GM23248 (cell line): ENCODE measurements around the gene CRYBG2. TPM values are rescaled to one million over a fixed set of nuclear protein-coding genes. Genes with fewer than 3 reads are reported as not detected.

Experiments used
- DNase-seq: peaks from one replicate; pipeline ENCODE4 v3.0.0-alpha.2; 2015
- H2AFZ ChIP-seq: fragments of 200-600 bp; sonication (generic); 2 replicates; pipeline ENCODE4 v1.6.1; 2016; ENCODE audit warnings: antibody characterized with exemption
- H3F3A ChIP-seq: fragments of 200-600 bp; sonication (generic); 2 replicates; pipeline ENCODE4 v1.6.1; 2016; ENCODE audit warnings: mild to moderate bottlenecking, antibody characterized with exemption, mixed run types; ENCODE audit not compliant: insufficient read depth
- H3K27ac ChIP-seq: fragments of 200-600 bp; sonication (generic); 2 replicates; pipeline ENCODE4 v1.5.1; 2016; ENCODE audit warnings: mild to moderate bottlenecking
- H3K27me3 ChIP-seq: fragments of 200-600 bp; sonication (generic); replicated peaks from 2 replicates; pipeline ENCODE4 v1.6.1; 2016; ENCODE audit warnings: mild to moderate bottlenecking; ENCODE audit not compliant: insufficient read depth
- H3K36me3 ChIP-seq: fragments of 200-600 bp; sonication (generic); 2 replicates; pipeline ENCODE4 v1.6.1; 2016; ENCODE audit warnings: low read depth, mild to moderate bottlenecking
- H3K4me1 ChIP-seq: fragments of 200-600 bp; sonication (generic); 2 replicates; pipeline ENCODE4 v1.6.1; 2016; ENCODE audit warnings: mild to moderate bottlenecking; ENCODE audit not compliant: insufficient read depth
- H3K4me2 ChIP-seq: fragments of 200-600 bp; sonication (generic); one replicate; pipeline ENCODE4 v1.6.1; 2016; ENCODE audit warnings: mild to moderate bottlenecking; ENCODE audit not compliant: unreplicated experiment
- H3K4me3 ChIP-seq: fragments of 200-600 bp; sonication (generic); 2 replicates; pipeline ENCODE4 v1.5.1; 2016; ENCODE audit warnings: mild to moderate bottlenecking
- H3K79me2 ChIP-seq: fragments of 200-600 bp; sonication (generic); 2 replicates; pipeline ENCODE4 v1.6.1; 2016; ENCODE audit warnings: mild to moderate bottlenecking; ENCODE audit not compliant: insufficient read depth
- H3K9ac ChIP-seq: fragments of 200-600 bp; sonication (generic); 2 replicates; pipeline ENCODE4 v1.6.1; 2016; ENCODE audit warnings: mild to moderate bottlenecking
- H3K9me2 ChIP-seq: fragments of 200-600 bp; sonication (generic); 2 replicates; pipeline ENCODE4 v1.6.1; 2016; ENCODE audit warnings: mixed run types, mild to moderate bottlenecking, moderate library complexity; ENCODE audit not compliant: insufficient read depth
- H3K9me3 ChIP-seq: fragments of 200-600 bp; sonication (generic); one replicate; pipeline ENCODE4 v1.6.1; 2017; ENCODE audit warnings: low read depth
- H4K20me1 ChIP-seq: fragments of 200-600 bp; sonication (generic); 2 replicates; pipeline ENCODE4 v1.6.0; 2016; ENCODE audit not compliant: insufficient read depth
- EZH2 ChIP-seq: fragments of 200-600 bp; sonication (generic); IDR thresholded peaks from 2 replicates; pipeline ENCODE4 v1.6.1; 2018; ENCODE audit warnings: antibody characterized with exemption, mild to moderate bottlenecking; ENCODE audit not compliant: insufficient read depth, poor library complexity, severe bottlenecking
- EZH2phosphoT487 ChIP-seq: fragments of 200-600 bp; sonication (generic); IDR thresholded peaks from 2 replicates; pipeline ENCODE4 v1.6.1; 2018; ENCODE audit warnings: antibody characterized with exemption, moderate library complexity, mild to moderate bottlenecking, low read depth; ENCODE audit not compliant: insufficient read depth
- WGBS, 2 experiments: methylation state at CpG; one replicate each; pipeline ENCODE4 v1.1.6; 2015 to 2017; ENCODE audit warnings: low lambda C conversion rate in 2 of 2, low coverage in 1 of 2; ENCODE audit errors: missing lambda C conversion rate in 2 of 2; 5-methylcytosine and 5-hydroxymethylcytosine counted together
- in situ Hi-C: fragments of 300-500 bp; cut with MboI; formaldehyde crosslinking; loops from 2 replicates; pipeline ENCODE4 v1.15.0; 2020
- polyA plus RNA-seq: library from polyadenylated mRNA; unstranded; fragments of >200 nt; fragmentation: Nextera tagmentation; extraction: Ambion mirVana; gene quantifications from 2 replicates; pipeline ENCODE4 v1.2.1, GENCODE V29; 2016
- total RNA-seq: library from RNA; depleted of rRNA; stranded (reverse); fragments of >200 nt; shearing (Covaris generic); gene quantifications from 2 replicates; pipeline ENCODE4 v1.2.3, GENCODE V29; 2014

The CRYBG2 gene
- total and polyA plus RNA-seq, 2 experiments from 2014 or later: not detected

- no peaks in the 10 kb centered on the region for H4K20me1 ChIP-seq
- no peak for DNase-seq
- 0 out of 2 replicates have a peak, but pooled peaks cover 4% of the 10 kb centered on the region for H3F3A ChIP-seq
- no peaks in the 10 kb centered on the region for H3K9me2 ChIP-seq
- H3K79me2 ChIP-seq: no peaks in the 10 kb centered on the region
- H3K9ac ChIP-seq: no peak overlapping the region
- H3K4me1 ChIP-seq: peaks cover 3% of the 10 kb centered on the region; the same call in 1 of the 2 replicates
- H3K4me3 ChIP-seq: no peak overlapping the region
- 47% methylated on average over 10 of the region's 10 CpGs for WGBS, 2 experiments
- no peak overlapping the region for H3K27ac ChIP-seq
- H3K4me2 ChIP-seq: no peak overlapping the region
- no peak overlapping the region for H2AFZ ChIP-seq
- H3K9me3 ChIP-seq: no peaks in the 10 kb centered on the region
- no peaks in the 10 kb centered on the region; the same call in 1 of the 2 replicates for H3K27me3 ChIP-seq
- H3K36me3 ChIP-seq: no peaks in the 10 kb centered on the region
- in situ Hi-C loops: no loop called here
- TF ChIP-seq EZH2 (no peak), EZH2phosphoT487 (no peak)
These were observed 7.5 kb downstream of the CRYBG2 start for GRCh38 chr1:26346274-26347033.

- peaks cover 3% of the 10 kb centered on the region; the same call in 1 of the 2 replicates for H3K4me1 ChIP-seq
- no peaks in the 10 kb centered on the region for H3K9me3 ChIP-seq
- H3K27ac ChIP-seq: no peak overlapping the region
- in situ Hi-C loops: no loop called here
- H3K36me3 ChIP-seq: no peaks in the 10 kb centered on the region
- no peaks in the 10 kb centered on the region for H3K9me2 ChIP-seq
- 74 to 79% methylated on average over 14 to 15 of the region's 15 CpGs for WGBS, 2 experiments
- no peak overlapping the region for H2AFZ ChIP-seq
- no peaks in the 10 kb centered on the region for H3K79me2 ChIP-seq
- H3K4me3 ChIP-seq: no peak overlapping the region
- no peak overlapping the region for H3K9ac ChIP-seq
- H3K4me2 ChIP-seq: no peak overlapping the region
- H3F3A ChIP-seq: 0 out of 2 replicates have a peak, but pooled peaks cover 4% of the 10 kb centered on the region
- no peaks in the 10 kb centered on the region; the same call in 1 of the 2 replicates for H3K27me3 ChIP-seq
- DNase-seq: no peak
- no peak for TF ChIP-seq EZH2
- no peak for TF ChIP-seq EZH2phosphoT487
- H4K20me1 ChIP-seq: no peaks in the 10 kb centered on the region
These were observed 8.2 kb downstream of the CRYBG2 start for GRCh38 chr1:26345718-26346117.

DNA sequence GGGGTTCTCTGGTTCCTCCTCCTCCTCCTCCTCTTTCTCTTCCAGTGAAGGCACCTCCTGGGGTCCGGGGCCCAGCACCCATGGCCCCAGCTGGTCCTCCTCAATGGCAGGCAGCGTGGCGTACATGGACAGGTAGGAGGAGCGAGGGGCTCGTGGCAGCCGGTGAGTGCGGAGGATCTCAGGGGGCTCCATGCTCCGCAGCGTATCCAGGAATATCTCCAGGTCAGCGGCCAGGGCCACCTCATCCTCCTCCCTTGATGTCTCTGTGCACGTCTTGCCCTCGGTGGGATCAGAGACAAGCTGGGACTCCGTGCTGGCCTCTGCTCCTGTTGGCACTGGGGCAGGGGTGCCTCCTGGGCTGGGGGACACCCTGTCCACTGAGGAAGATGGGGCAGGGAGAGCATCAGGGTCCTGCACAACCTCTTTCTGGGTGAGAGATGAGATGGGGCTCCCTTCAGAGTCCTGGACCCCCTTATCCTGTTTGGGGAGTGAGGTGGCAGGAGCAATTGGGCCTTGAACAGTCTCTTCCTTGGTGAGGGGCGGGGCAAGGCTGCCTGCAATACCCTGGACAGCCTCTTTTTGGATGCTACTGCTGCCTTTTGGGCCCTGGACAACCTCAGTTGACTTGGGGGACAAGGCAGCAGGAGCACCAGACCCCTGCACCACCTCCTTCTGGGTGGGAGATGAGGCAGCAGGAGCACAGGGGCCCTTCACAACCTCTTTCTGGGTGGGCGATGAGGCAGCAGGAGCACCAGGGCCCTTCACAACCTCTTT lies 9.6 kb downstream of the CRYBG2 start:
- H3K9me3 ChIP-seq: no peaks in the 10 kb centered on the region
- no peak overlapping the region for H3K27ac ChIP-seq
- no peak overlapping the region for H3K4me3 ChIP-seq
- DNase-seq: no peak
- H3K9ac ChIP-seq: no peak overlapping the region
- H3K79me2 ChIP-seq: no peaks in the 10 kb centered on the region
- H3K4me2 ChIP-seq: no peak overlapping the region
- no peaks in the 10 kb centered on the region; the same call in 1 of the 2 replicates for H3K27me3 ChIP-seq
- H3F3A ChIP-seq: 0 out of 2 replicates have a peak, but pooled peaks cover under 1% of the 10 kb centered on the region
- H2AFZ ChIP-seq: no peak overlapping the region
- peaks cover 1% of the 10 kb centered on the region; the same call in 1 of the 2 replicates for H3K4me1 ChIP-seq
- H3K36me3 ChIP-seq: no peaks in the 10 kb centered on the region
- no peaks in the 10 kb centered on the region for H3K9me2 ChIP-seq
- in situ Hi-C loops: no loop called here
- 75 to 79% methylated on average over 14 to 15 of the region's 15 CpGs for WGBS, 2 experiments
- H4K20me1 ChIP-seq: no peaks in the 10 kb centered on the region
- TF ChIP-seq EZH2phosphoT487: no peak
- TF ChIP-seq EZH2: no peak

DNA sequence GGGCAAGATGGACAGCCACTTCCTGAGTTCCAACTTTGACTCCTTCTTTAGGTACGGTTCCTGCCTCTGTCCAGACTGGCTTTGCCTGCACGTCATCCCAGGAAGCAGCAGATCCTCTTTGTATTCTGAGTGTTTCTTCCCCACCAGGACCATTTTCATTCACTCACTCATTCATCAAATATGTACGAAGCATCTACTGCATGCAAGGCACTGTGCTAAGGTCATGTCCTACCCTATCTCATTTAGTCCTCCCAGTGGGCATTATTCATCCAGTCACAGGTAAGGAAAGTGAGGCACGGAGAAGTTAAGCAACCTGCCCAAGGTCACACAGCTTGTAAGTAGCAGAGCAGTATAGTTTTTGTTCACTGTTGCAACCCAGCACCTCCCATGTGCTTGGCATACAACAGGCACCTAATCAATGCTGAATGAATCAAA lies 13.9 kb downstream of the CRYBG2 start:
- Histone ChIP-seq H3K4me3 (no peak overlapping the region), H3K9me2 (no peaks in the 10 kb centered on the region), H4K20me1 (no peaks in the 10 kb centered on the region), H3K27me3 (peaks cover 9% of the 10 kb centered on the region), H2AFZ (no peak overlapping the region), H3K9ac (no peak overlapping the region), H3K4me1 (0 out of 2 replicates have a peak, but pooled peaks cover 4% of the 10 kb centered on the region), H3K79me2 (no peaks in the 10 kb centered on the region), H3K27ac (no peak overlapping the region), H3K4me2 (no peak overlapping the region), H3K36me3 (no peaks in the 10 kb centered on the region), H3K9me3 (no peaks in the 10 kb centered on the region), H3F3A (no peaks in the 10 kb centered on the region)
- DNase-seq: no peak
- in situ Hi-C loops: no loop called here
- WGBS, 2 experiments: 38 to 42% methylated on average over 4 of the region's 4 CpGs
- TF ChIP-seq EZH2phosphoT487: no peak
- no peak for TF ChIP-seq EZH2
